HepG2 (cell line): ENCODE results near the gene SPRYD3. TPM values are rescaled to one million over a fixed set of nuclear protein-coding genes. Genes with fewer than 3 reads are reported as not detected.

Source experiments
- ATAC-seq: fragments of 200-7000 bp; cut with Tn5 transposase; 3 replicates; pipeline ENCODE4 v1.9.1; 2020; ENCODE audit warnings: mild to moderate bottlenecking, moderate library complexity
- BruUV-seq: library from RNA; stranded (reverse); fragments of 400-500 nt; replicated peaks from 2 replicates; lab custom pipeline; 2021; lab: Mats Ljungman, UMichigan
- CTCF ChIA-PET: fragments of 300-600 bp; formaldehyde crosslinking; extraction: SDS; loops from one replicate; lab custom pipeline; 2021; ENCODE audit warnings: low total read pairs, inconsistent platforms, low intra/inter-chr PET ratio; lab: Yijun Ruan, JAX
- POLR2A ChIA-PET: fragments of 350-600 bp; sonication (Branson Sonifier 250); formaldehyde crosslinking; loops from one replicate; lab custom pipeline; 2020; ENCODE audit warnings: antibody characterized with exemption, inconsistent platforms; lab: Yijun Ruan, JAX
- DNase-seq: peaks from one replicate; pipeline ENCODE4 v3.0.0-alpha.2; 2015; ENCODE audit warnings: low spot score
- FAIRE-seq: peaks from 3 replicates; lab custom pipeline; 2011; peaks lifted over from hg19 to GRCh38; lab: Jason Lieb, UNC
- H2AFZ ChIP-seq: one replicate; pipeline ENCODE4 v1.6.1; 2011; ENCODE audit warnings: low read length, inconsistent platforms
- H3K27ac ChIP-seq: fragments of 300-600 bp; 3 replicates; pipeline ENCODE4 v1.8.0; 2011; ENCODE audit warnings: mixed run types, mild to moderate bottlenecking, mixed read lengths, low read length, inconsistent platforms; ENCODE audit not compliant: insufficient read depth; ENCODE audit errors: extremely low read length
- H3K27me3 ChIP-seq, 2 experiments: fragments of 200-600 bp in 1 of 2; 2 replicates in 1 of 2; 3 replicates in 1 of 2; pipeline versions ENCODE4 v1.6.0 to v1.8.0; 2011; ENCODE audit warnings: low read length in 2 of 2, mild to moderate bottlenecking in 2 of 2, moderate library complexity in 2 of 2, inconsistent platforms in 1 of 2; ENCODE audit not compliant: insufficient read depth in 2 of 2, control insufficient read depth in 1 of 2
- H3K36me3 ChIP-seq, 2 experiments: fragments of 200-600 bp in 1 of 2; replicated peaks in 1 of 2; 2 replicates in 1 of 2; 3 replicates in 1 of 2; pipeline versions ENCODE4 v1.5.1 to v1.8.0; 2011; ENCODE audit warnings: low read length in 2 of 2, inconsistent platforms in 1 of 2; ENCODE audit not compliant: insufficient read depth in 2 of 2, control insufficient read depth in 1 of 2
- H3K4me1 ChIP-seq: 2 replicates; pipeline ENCODE4 v1.5.1; 2012; ENCODE audit warnings: low read length, inconsistent platforms; ENCODE audit not compliant: insufficient read depth
- H3K4me2 ChIP-seq: 2 replicates; pipeline ENCODE4 v1.6.0; 2011; ENCODE audit warnings: low read depth, low read length, inconsistent platforms
- H3K4me3 ChIP-seq, 3 experiments: fragments of 200-600 bp in 1 of 3; sonication (generic), shearing (Covaris generic) in 1 of 3; replicated peaks in 1 of 3; 2 replicates each; pipeline ENCODE4 v1.5.1; 2011 to 2016; ENCODE audit warnings: low read length in 3 of 3, inconsistent platforms in 2 of 3, low read depth in 2 of 3, mild to moderate bottlenecking in 2 of 3, control low read depth in 1 of 3, mixed read lengths in 1 of 3; ENCODE audit not compliant: insufficient read depth in 1 of 3
- H3K79me2 ChIP-seq: one replicate; pipeline ENCODE4 v1.6.1; 2011; ENCODE audit warnings: low read length, inconsistent platforms; ENCODE audit not compliant: insufficient read depth
- H3K9ac ChIP-seq: 2 replicates; pipeline ENCODE4 v1.6.0; 2011; ENCODE audit warnings: mild to moderate bottlenecking, low read depth, low read length, inconsistent platforms; ENCODE audit not compliant: insufficient read depth
- H3K9me3 ChIP-seq: 2 replicates; pipeline ENCODE4 v1.5.1; 2012; ENCODE audit warnings: mild to moderate bottlenecking, low read length
- H4K20me1 ChIP-seq: 2 replicates; pipeline ENCODE4 v1.6.0; 2011; ENCODE audit warnings: inconsistent platforms, mild to moderate bottlenecking, low read length, moderate library complexity; ENCODE audit not compliant: insufficient read depth
- DNMT1 ChIP-seq: sonication (generic); formaldehyde crosslinking; IDR thresholded peaks from 2 replicates; pipeline ENCODE4 v1.5.1; 2020; ENCODE audit warnings: mild to moderate bottlenecking, missing genetic modification reagents
- FOXA1 ChIP-seq, 2 experiments: fragments of 450-650 bp in 1 of 2; sonication (generic) in 1 of 2; formaldehyde crosslinking in 1 of 2; IDR thresholded peaks; 2 replicates each; pipeline versions ENCODE4 v1.4.0 to v1.6.1; 2016 to 2020; ENCODE audit warnings: missing genetic modification reagents in 1 of 2
- FOXJ3 ChIP-seq: sonication (generic); formaldehyde crosslinking; IDR thresholded peaks from 2 replicates; pipeline ENCODE4 v1.4.0; 2020; ENCODE audit warnings: missing genetic modification reagents, mild to moderate bottlenecking, borderline replicate concordance
- JDP2 ChIP-seq: sonication (generic); formaldehyde crosslinking; IDR thresholded peaks from 2 replicates; pipeline ENCODE4 v1.8.1; 2022; ENCODE audit warnings: missing genetic modification reagents, borderline replicate concordance
- KDM4B ChIP-seq: sonication (generic); formaldehyde crosslinking; IDR thresholded peaks from 2 replicates; pipeline ENCODE4 v1.4.0; 2020; ENCODE audit warnings: missing genetic modification reagents
- KLF15 ChIP-seq: sonication (generic); formaldehyde crosslinking; IDR thresholded peaks from 2 replicates; pipeline ENCODE4 v1.8.1; 2023; ENCODE audit warnings: borderline replicate concordance, mild to moderate bottlenecking, inconsistent platforms, missing genetic modification reagents, mixed read lengths
- RCOR2 ChIP-seq: IDR thresholded peaks from 2 replicates; pipeline ENCODE4 v1.6.1; 2016; ENCODE audit warnings: missing biosample characterization, missing genetic modification reagents
- SNAPC2 ChIP-seq: sonication (generic); formaldehyde crosslinking; IDR thresholded peaks from 2 replicates; pipeline ENCODE4 v1.8.1; 2022; ENCODE audit warnings: mild to moderate bottlenecking, missing genetic modification reagents
- TBX2 ChIP-seq: sonication (generic); formaldehyde crosslinking; IDR thresholded peaks from 2 replicates; pipeline ENCODE4 v1.5.0; 2020; ENCODE audit warnings: missing genetic modification reagents, mild to moderate bottlenecking, borderline replicate concordance
- ZBTB21 ChIP-seq: sonication (generic); formaldehyde crosslinking; IDR thresholded peaks from 2 replicates; pipeline ENCODE4 v1.4.0; 2020; ENCODE audit warnings: missing genetic modification reagents
- ZNF121 ChIP-seq: sonication (generic); formaldehyde crosslinking; IDR thresholded peaks from 2 replicates; pipeline ENCODE4 v1.5.0; 2020; ENCODE audit warnings: mild to moderate bottlenecking, missing genetic modification reagents
- WGBS: methylation state at CpG from one replicate; pipeline ENCODE4 v1.1.6; 2017; ENCODE audit warnings: low lambda C conversion rate; 5-methylcytosine and 5-hydroxymethylcytosine counted together
- in situ Hi-C: cut with HindIII; loops from 2 replicates; pipeline ENCODE4 v1.10.0; 2017; ENCODE audit warnings: low pct_unique_long_range_greater_than_20kb; ENCODE audit not compliant: extremely low pct_ligation_motif_present
- intact Hi-C: fragments of 100-400 bp; cut with micrococcal nuclease; formaldehyde crosslinking; loops from one replicate; pipeline ENCODE4 v1.10.0; 2022; ENCODE audit not compliant: unreplicated experiment
- polyA plus RNA-seq, 8 experiments: library from polyadenylated mRNA; depleted of rRNA in 3 of 8; stranded (reverse) in 7 of 8; unstranded in 1 of 8; fragments of >200 nt; fragmentation: Illumina TruSeq in 4 of 8; extraction: Trizol in 4 of 8; gene quantifications; 2 replicates each; pipeline versions ENCODE4 v1.2.1 to v1.2.3, GENCODE V29; 2011 to 2016; ENCODE audit warnings: low read depth in 4 of 8, missing spikeins in 1 of 8, mixed read lengths in 1 of 8; ENCODE audit not compliant: insufficient read depth in 1 of 8
- total RNA-seq, 5 experiments: library from RNA; depleted of rRNA; stranded (reverse); fragments of >200 nt; fragmentation: Illumina TruSeq; extraction: Trizol; gene quantifications; 2 replicates each; pipeline ENCODE4 v1.2.3, GENCODE V29; 2016; ENCODE audit warnings: low read depth in 1 of 5
- TF ChIP-seq, protein P1 (sequence below): sonication (generic); formaldehyde crosslinking; IDR thresholded peaks from 2 replicates; pipeline ENCODE4 v1.8.1; 2023; ENCODE audit warnings: mild to moderate bottlenecking, missing genetic modification reagents, borderline replicate concordance
- TF ChIP-seq, protein P2 (sequence below): sonication (generic); formaldehyde crosslinking; IDR thresholded peaks from 2 replicates; pipeline ENCODE4 v1.4.0; 2020; ENCODE audit warnings: mild to moderate bottlenecking, missing genetic modification reagents
- TF ChIP-seq, protein P3 (sequence below): sonication (generic); formaldehyde crosslinking; IDR thresholded peaks from 2 replicates; pipeline ENCODE4 v1.5.1; 2020; ENCODE audit warnings: missing genetic modification reagents, mild to moderate bottlenecking, borderline replicate concordance
- TF ChIP-seq, protein P4 (sequence below): sonication (generic); formaldehyde crosslinking; IDR thresholded peaks from 2 replicates; pipeline ENCODE4 v1.4.0; 2020; ENCODE audit warnings: missing genetic modification reagents

SPRYD3 gene
- total and polyA plus RNA-seq, 2 of the 13 experiments (the other 11 are each of a cell fraction or from before 2014, with no cell fraction given) = 9.0 to 9.2 TPM

DNA sequence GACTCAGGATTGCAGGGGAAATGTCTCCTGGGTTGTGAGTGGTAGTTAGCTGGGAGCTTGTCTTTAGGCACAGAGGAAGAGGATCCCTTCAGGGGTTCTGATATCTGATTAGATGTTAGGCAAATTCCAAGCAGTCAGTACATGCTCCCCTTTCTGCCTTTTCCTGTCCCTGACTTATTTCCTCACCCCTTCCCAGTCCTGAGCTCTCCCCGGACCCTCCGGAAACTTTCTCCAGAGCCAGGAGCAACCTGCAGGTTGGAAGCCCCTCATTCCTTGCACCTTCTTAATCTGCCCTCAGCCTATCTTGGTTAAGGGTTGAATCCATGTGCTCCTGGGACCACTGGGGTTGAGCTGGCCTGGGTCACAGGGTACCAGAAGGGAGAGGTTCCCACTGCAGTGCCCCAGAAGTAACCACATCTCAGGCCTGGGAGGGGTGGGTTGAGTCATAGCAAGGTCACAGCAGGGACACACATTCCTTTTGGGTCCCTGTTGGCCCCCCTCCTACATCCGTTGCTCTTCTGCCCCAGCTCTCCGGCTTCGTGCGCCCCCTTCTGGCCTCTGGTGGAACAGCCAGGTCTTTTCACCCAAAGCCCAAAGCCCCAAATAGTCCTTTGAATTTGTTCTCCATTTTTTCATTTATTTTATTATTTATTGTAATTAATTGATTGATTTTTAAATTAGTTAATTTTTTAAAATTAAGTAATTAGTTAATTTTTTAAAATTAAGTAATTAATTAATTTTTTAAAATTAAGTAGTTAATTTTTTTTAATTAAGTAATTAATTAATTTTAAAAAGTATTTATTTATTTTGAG lies 20.1 kb upstream of the SPRYD3 start:
- POLR2A ChIA-PET = interaction anchor here (1.1 to 5.4 kb wide), 6 partner anchors 15 to 48 kb away, joined by 4 to 47 read pairs (median 6); partner anchors contain the start of gene SPRYD3
- no peak overlapping the region for H3K27ac ChIP-seq
- in situ Hi-C loops = no loop called here
- H3K36me3 ChIP-seq = no peaks in the 10 kb centered on the region
- H3K4me2 ChIP-seq = peak overlapping the region; percentile 94
- peak overlapping the region; percentile 56 to 90 (median 78); a peak in 5 of 6 replicates for H3K4me3 ChIP-seq
- CTCF ChIA-PET = interaction anchor here (2.3 kb wide), 1 partner anchor 34 kb away, joined by 36 read pairs; no protein-coding TSS in a partner anchor
- intact Hi-C loops = loop anchor here (1.0 to 2.0 kb wide), 2 partner anchors 20 to 33 kb away; partner anchors contain the start of gene SPRYD3
- DNase-seq (peak; percentile 91), FAIRE-seq (peak; percentile 78), ATAC-seq (peak; percentile 24)
- 2% methylated on average over 6 of the region's 6 CpGs for WGBS
- H3K79me2 ChIP-seq = no peaks in the 10 kb centered on the region
- BruUV-seq = no TSS peak
- H3K9ac ChIP-seq = peak overlapping the region; percentile 40
- H3K9me3 ChIP-seq = no peaks in the 10 kb centered on the region
- H3K4me1 ChIP-seq = peaks cover 91% of the 10 kb centered on the region
- H2AFZ ChIP-seq = no peak overlapping the region
- H3K27me3 ChIP-seq = peaks cover 0 to 6% of the 10 kb centered on the region in 2 experiments; a peak in 2 of 5 replicates
- no peaks in the 10 kb centered on the region for H4K20me1 ChIP-seq
- no peak for TF ChIP-seq FOXJ3 (CRISPR knock-in tag)
- peak; percentile 45; the same call in 1 of the 2 replicates for TF ChIP-seq TBX2 (CRISPR knock-in tag)
- no peak for TF ChIP-seq KLF15 (CRISPR knock-in tag)
- TF ChIP-seq ZBTB21 (CRISPR knock-in tag) = no peak
- no peak for TF ChIP-seq KDM4B (CRISPR knock-in tag)
- TF ChIP-seq FOXA1 (IDR thresholded peaks at IDR 0.05) = no peak
- peak; percentile 11; the same call in 1 of the 2 replicates for TF ChIP-seq FOXA1 (CRISPR knock-in tag; IDR thresholded peaks at IDR 0.05)
- TF ChIP-seq, protein P1, sequence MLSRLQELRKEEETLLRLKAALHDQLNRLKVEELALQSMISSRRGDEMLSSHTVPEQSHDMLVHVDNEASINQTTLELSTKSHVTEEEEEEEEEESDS (CRISPR knock-in tag) = no peak
- TF ChIP-seq JDP2 (CRISPR knock-in tag) = no peak
- TF ChIP-seq RCOR2 (CRISPR knock-in tag) = peak; percentile 64; the same call in 1 of the 2 replicates
- no peak for TF ChIP-seq DNMT1 (CRISPR knock-in tag)
- TF ChIP-seq, protein P2, sequence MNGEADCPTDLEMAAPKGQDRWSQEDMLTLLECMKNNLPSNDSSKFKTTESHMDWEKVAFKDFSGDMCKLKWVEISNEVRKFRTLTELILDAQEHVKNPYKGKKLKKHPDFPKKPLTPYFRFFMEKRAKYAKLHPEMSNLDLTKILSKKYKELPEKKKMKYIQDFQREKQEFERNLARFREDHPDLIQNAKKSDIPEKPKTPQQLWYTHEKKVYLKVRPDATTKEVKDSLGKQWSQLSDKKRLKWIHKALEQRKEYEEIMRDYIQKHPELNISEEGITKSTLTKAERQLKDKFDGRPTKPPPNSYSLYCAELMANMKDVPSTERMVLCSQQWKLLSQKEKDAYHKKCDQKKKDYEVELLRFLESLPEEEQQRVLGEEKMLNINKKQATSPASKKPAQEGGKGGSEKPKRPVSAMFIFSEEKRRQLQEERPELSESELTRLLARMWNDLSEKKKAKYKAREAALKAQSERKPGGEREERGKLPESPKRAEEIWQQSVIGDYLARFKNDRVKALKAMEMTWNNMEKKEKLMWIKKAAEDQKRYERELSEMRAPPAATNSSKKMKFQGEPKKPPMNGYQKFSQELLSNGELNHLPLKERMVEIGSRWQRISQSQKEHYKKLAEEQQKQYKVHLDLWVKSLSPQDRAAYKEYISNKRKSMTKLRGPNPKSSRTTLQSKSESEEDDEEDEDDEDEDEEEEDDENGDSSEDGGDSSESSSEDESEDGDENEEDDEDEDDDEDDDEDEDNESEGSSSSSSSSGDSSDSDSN (CRISPR knock-in tag) = no peak
- no peak for TF ChIP-seq SNAPC2 (CRISPR knock-in tag)
- 0 out of 2 replicates have a peak, but pooled peaks have one; percentile 16 for TF ChIP-seq ZNF121 (CRISPR knock-in tag)
- TF ChIP-seq, protein P3, sequence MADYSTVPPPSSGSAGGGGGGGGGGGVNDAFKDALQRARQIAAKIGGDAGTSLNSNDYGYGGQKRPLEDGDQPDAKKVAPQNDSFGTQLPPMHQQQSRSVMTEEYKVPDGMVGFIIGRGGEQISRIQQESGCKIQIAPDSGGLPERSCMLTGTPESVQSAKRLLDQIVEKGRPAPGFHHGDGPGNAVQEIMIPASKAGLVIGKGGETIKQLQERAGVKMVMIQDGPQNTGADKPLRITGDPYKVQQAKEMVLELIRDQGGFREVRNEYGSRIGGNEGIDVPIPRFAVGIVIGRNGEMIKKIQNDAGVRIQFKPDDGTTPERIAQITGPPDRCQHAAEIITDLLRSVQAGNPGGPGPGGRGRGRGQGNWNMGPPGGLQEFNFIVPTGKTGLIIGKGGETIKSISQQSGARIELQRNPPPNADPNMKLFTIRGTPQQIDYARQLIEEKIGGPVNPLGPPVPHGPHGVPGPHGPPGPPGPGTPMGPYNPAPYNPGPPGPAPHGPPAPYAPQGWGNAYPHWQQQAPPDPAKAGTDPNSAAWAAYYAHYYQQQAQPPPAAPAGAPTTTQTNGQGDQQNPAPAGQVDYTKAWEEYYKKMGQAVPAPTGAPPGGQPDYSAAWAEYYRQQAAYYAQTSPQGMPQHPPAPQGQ (CRISPR knock-in tag) = no peak
- TF ChIP-seq, protein P4, sequence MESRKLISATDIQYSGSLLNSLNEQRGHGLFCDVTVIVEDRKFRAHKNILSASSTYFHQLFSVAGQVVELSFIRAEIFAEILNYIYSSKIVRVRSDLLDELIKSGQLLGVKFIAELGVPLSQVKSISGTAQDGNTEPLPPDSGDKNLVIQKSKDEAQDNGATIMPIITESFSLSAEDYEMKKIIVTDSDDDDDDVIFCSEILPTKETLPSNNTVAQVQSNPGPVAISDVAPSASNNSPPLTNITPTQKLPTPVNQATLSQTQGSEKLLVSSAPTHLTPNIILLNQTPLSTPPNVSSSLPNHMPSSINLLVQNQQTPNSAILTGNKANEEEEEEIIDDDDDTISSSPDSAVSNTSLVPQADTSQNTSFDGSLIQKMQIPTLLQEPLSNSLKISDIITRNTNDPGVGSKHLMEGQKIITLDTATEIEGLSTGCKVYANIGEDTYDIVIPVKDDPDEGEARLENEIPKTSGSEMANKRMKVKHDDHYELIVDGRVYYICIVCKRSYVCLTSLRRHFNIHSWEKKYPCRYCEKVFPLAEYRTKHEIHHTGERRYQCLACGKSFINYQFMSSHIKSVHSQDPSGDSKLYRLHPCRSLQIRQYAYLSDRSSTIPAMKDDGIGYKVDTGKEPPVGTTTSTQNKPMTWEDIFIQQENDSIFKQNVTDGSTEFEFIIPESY (CRISPR knock-in tag) = 0 out of 2 replicates have a peak, but pooled peaks have one; percentile 22
